H1 (cell line): ENCODE data around the gene ABHD6. TPM values are rescaled to one million over a fixed set of nuclear protein-coding genes. Genes with fewer than 3 reads are reported as not detected.
"Not testable (repeated sequence)": the region's sequence is repeated elsewhere in the genome, so short reads cannot be mapped to it uniquely, and the experiment has no call there.

Experiments
- CTCF ChIA-PET: fragments of 300-600 bp; sonication (Branson Sonifier 250); formaldehyde crosslinking; loops from one replicate; lab custom pipeline; 2021; ENCODE audit not compliant: partially characterized antibody; lab: Charles Lee
- POLR2A ChIA-PET: fragments of 300-600 bp; sonication (Branson Sonifier 250); formaldehyde crosslinking; loops from one replicate; lab custom pipeline; 2021; ENCODE audit warnings: inconsistent platforms; ENCODE audit not compliant: partially characterized antibody; lab: Charles Lee
- DNase-seq, 2 experiments: peaks; one replicate each; pipeline versions ENCODE4 v3.0.0 to v3.0.0-alpha.2; 2010 to 2022; ENCODE audit warnings: low spot score in 2 of 2, low read depth in 1 of 2, mixed read lengths in 1 of 2
- FAIRE-seq: peaks from 2 replicates; lab custom pipeline; 2011; peaks lifted over from hg19 to GRCh38; lab: Jason Lieb, UNC
- H2AFZ ChIP-seq: 2 replicates; pipeline ENCODE4 v1.8.1; 2012; ENCODE audit warnings: low read length, inconsistent platforms
- H2AK5ac ChIP-seq: 2 replicates; pipeline ENCODE4 v1.6.1; 2013; ENCODE audit warnings: low read depth, low read length
- H2BK120ac ChIP-seq: replicated peaks from 2 replicates; pipeline ENCODE3; 2013; ENCODE audit warnings: low read depth, low read length, inconsistent platforms
- H2BK12ac ChIP-seq: 2 replicates; pipeline ENCODE4 v1.6.1; 2013; ENCODE audit warnings: low read depth, low read length
- H2BK15ac ChIP-seq: 2 replicates; pipeline ENCODE4 v1.6.1; 2013; ENCODE audit warnings: low read length
- H2BK20ac ChIP-seq: 2 replicates; pipeline ENCODE4 v1.6.1; 2013; ENCODE audit warnings: low read length
- H2BK5ac ChIP-seq: 2 replicates; pipeline ENCODE4 v1.6.1; 2013; ENCODE audit warnings: low read depth, low read length
- H3K14ac ChIP-seq: 2 replicates; pipeline ENCODE4 v1.6.1; 2013; ENCODE audit warnings: inconsistent platforms; ENCODE audit not compliant: insufficient read length
- H3K18ac ChIP-seq: 2 replicates; pipeline ENCODE4 v1.6.1; 2013; ENCODE audit warnings: low read length; ENCODE audit errors: extremely low read depth
- H3K23ac ChIP-seq: 2 replicates; pipeline ENCODE4 v1.6.1; 2013; ENCODE audit warnings: inconsistent platforms; ENCODE audit not compliant: insufficient read length
- H3K23me2 ChIP-seq: 2 replicates; pipeline ENCODE4 v1.6.1; 2013; ENCODE audit warnings: low read depth, low read length
- H3K27ac ChIP-seq: 2 replicates; pipeline ENCODE4 v1.6.1; 2011; ENCODE audit warnings: low read depth, low read length, inconsistent platforms
- H3K27me3 ChIP-seq, 4 experiments: replicated peaks in 1 of 4; 1 replicate in 1 of 4; 2 replicates in 3 of 4; pipeline versions ENCODE4 v1.6.1 to v1.8.1; 2011 to 2013; ENCODE audit warnings: low read length in 3 of 4, mild to moderate bottlenecking in 3 of 4, inconsistent platforms in 2 of 4, mixed read lengths in 2 of 4, moderate library complexity in 1 of 4; ENCODE audit not compliant: control insufficient read depth in 3 of 4, insufficient read depth in 3 of 4; ENCODE audit errors: extremely low read depth in 1 of 4
- H3K36me3 ChIP-seq, 4 experiments: 2 replicates each; pipeline versions ENCODE4 v1.6.1 to v1.8.1; 2011 to 2013; ENCODE audit warnings: mild to moderate bottlenecking in 4 of 4, low read length in 3 of 4, moderate library complexity in 2 of 4, control low read depth in 1 of 4, inconsistent platforms in 1 of 4; ENCODE audit not compliant: insufficient read depth in 4 of 4, control insufficient read depth in 2 of 4
- H3K4ac ChIP-seq: replicated peaks from 2 replicates; pipeline ENCODE3; 2013; ENCODE audit warnings: low read length, low read depth, mixed read lengths, inconsistent platforms; ENCODE audit not compliant: insufficient read length
- H3K4me1 ChIP-seq, 4 experiments: replicated peaks in 1 of 4; 1 replicate in 1 of 4; 2 replicates in 3 of 4; pipeline versions ENCODE4 v1.6.1 to v1.8.1; 2011 to 2013; ENCODE audit warnings: low read length in 3 of 4, inconsistent platforms in 2 of 4, mixed read lengths in 1 of 4; ENCODE audit not compliant: insufficient read depth in 4 of 4, control insufficient read depth in 3 of 4
- H3K4me2 ChIP-seq, 2 experiments: 2 replicates each; pipeline versions ENCODE4 v1.6.1 to v1.8.1; 2011 to 2013; ENCODE audit warnings: low read depth in 2 of 2, low read length in 2 of 2, control low read depth in 1 of 2, inconsistent platforms in 1 of 2, mild to moderate bottlenecking in 1 of 2; ENCODE audit not compliant: insufficient read depth in 1 of 2
- H3K4me3 ChIP-seq, 4 experiments: fragments of 200-600, 300-600 bp in 1 of 4; sonication (generic), shearing (Covaris generic), sonication (Bioruptor Twin) in 1 of 4; 2 replicates each; pipeline versions ENCODE4 v1.5.1 to v1.8.1; 2011 to 2016; ENCODE audit warnings: low read length in 4 of 4, low read depth in 3 of 4, control low read depth in 2 of 4, inconsistent platforms in 2 of 4, mild to moderate bottlenecking in 2 of 4, mixed read lengths in 1 of 4, moderate library complexity in 1 of 4; ENCODE audit not compliant: insufficient read depth in 2 of 4; ENCODE audit errors: extremely low read depth in 1 of 4
- H3K56ac ChIP-seq: replicated peaks from 2 replicates; pipeline ENCODE3; 2013; ENCODE audit warnings: low read depth, mild to moderate bottlenecking, mixed read lengths, low read length, inconsistent platforms; ENCODE audit not compliant: insufficient read length
- H3K79me1 ChIP-seq: 2 replicates; pipeline ENCODE4 v1.6.1; 2013; ENCODE audit warnings: low read depth, low read length, control low read depth
- H3K79me2 ChIP-seq, 2 experiments: 2 replicates each; pipeline versions ENCODE4 v1.6.1 to v1.8.1; 2012 to 2013; ENCODE audit warnings: low read length in 2 of 2, mild to moderate bottlenecking in 2 of 2, inconsistent platforms in 1 of 2; ENCODE audit not compliant: insufficient read depth in 2 of 2, control insufficient read depth in 1 of 2
- H3K9ac ChIP-seq, 4 experiments: replicated peaks in 1 of 4; 1 replicate in 1 of 4; 2 replicates in 3 of 4; pipeline versions ENCODE4 v1.6.1 to v1.8.1; 2011 to 2013; ENCODE audit warnings: low read depth in 3 of 4, low read length in 3 of 4, control low read depth in 2 of 4, mild to moderate bottlenecking in 2 of 4, moderate library complexity in 2 of 4, inconsistent platforms in 1 of 4; ENCODE audit errors: extremely low read depth in 1 of 4
- H3K9me3 ChIP-seq, 2 experiments: 2 replicates each; pipeline versions ENCODE4 v1.6.1 to v1.8.1; 2012 to 2013; ENCODE audit warnings: mild to moderate bottlenecking in 2 of 2, moderate library complexity in 2 of 2, control low read depth in 1 of 2, inconsistent platforms in 1 of 2, low read depth in 1 of 2, low read length in 1 of 2, mixed read lengths in 1 of 2; ENCODE audit not compliant: insufficient read depth in 2 of 2
- H4K20me1 ChIP-seq, 2 experiments: replicated peaks in 1 of 2; 2 replicates each; pipeline versions ENCODE3 to v1.8.1; 2011 to 2013; ENCODE audit warnings: inconsistent platforms in 2 of 2, low read length in 2 of 2, mild to moderate bottlenecking in 1 of 2; ENCODE audit not compliant: insufficient read depth in 2 of 2, control insufficient read depth in 1 of 2
- H4K5ac ChIP-seq: 2 replicates; pipeline ENCODE4 v1.6.1; 2013; ENCODE audit warnings: low read length, low read depth, mixed read lengths, inconsistent platforms; ENCODE audit not compliant: insufficient read length
- H4K8ac ChIP-seq: 2 replicates; pipeline ENCODE4 v1.8.0; 2013; ENCODE audit warnings: mild to moderate bottlenecking, moderate library complexity, low read length, inconsistent platforms; ENCODE audit not compliant: insufficient read depth; ENCODE audit errors: extremely low read depth
- H4K91ac ChIP-seq: replicated peaks from 2 replicates; pipeline ENCODE3; 2013; ENCODE audit warnings: low read length, mixed read lengths, inconsistent platforms; ENCODE audit not compliant: insufficient read length
- ATF3 ChIP-seq: IDR thresholded peaks from 2 replicates; pipeline ENCODE4 v1.6.1; 2011; ENCODE audit warnings: low read depth, mild to moderate bottlenecking, low read length; ENCODE audit not compliant: insufficient read depth
- WGBS, 2 experiments: shearing (Covaris generic) in 1 of 2; methylation state at CpG; one replicate each; pipeline versions ENCODE4 v1.1.6 to v1.1.7; 2013 to 2015; ENCODE audit warnings: low lambda C conversion rate in 2 of 2, mixed read lengths in 2 of 2, inconsistent platforms in 1 of 2, low coverage in 1 of 2, missing lambda C conversion rate in 1 of 2; ENCODE audit not compliant: insufficient replicate concordance in 2 of 2, insufficient coverage in 1 of 2, insufficient read length in 1 of 2; ENCODE audit errors: extremely low coverage in 1 of 2, missing lambda C conversion rate in 1 of 2; 5-methylcytosine and 5-hydroxymethylcytosine counted together
- polyA plus RNA-seq, 7 experiments: library from polyadenylated mRNA; depleted of rRNA in 3 of 7; stranded (reverse) in 5 of 7; unstranded in 2 of 7; fragments of >200 nt in 5 of 7; fragments of 200-250 nt in 2 of 7; gene quantifications; 1 replicate in 5 of 7; 2 replicates in 1 of 7; 4 replicates in 1 of 7; pipeline versions ENCODE4 v1.2.1 to v1.2.3, GENCODE V29; 2011 to 2013; ENCODE audit warnings: missing spikeins in 2 of 7, mixed read lengths in 2 of 7
- total RNA-seq: library from RNA; stranded (reverse); fragmentation: NEBNext Ultra II Directional; extraction: Animal tissue kit (Norgen Biotek cat#: 25700); gene quantifications from 2 replicates; pipeline ENCODE4 v1.2.1, GENCODE V29; 2021

Gene ABHD6
- total and polyA plus RNA-seq, 2 of the 8 experiments (the other 6 are each of a cell fraction or from before 2014, with no cell fraction given) = 5.9 to 6.6 TPM

- no peak for TF ChIP-seq ATF3
- TF ChIP-seq, all 59 proteins: peak for 0
These were observed 13.7 kb upstream of the ABHD6 start (continued) for GRCh38 chr3:58223855-58224254.

- not testable (repeated sequence) for DNase-seq, H2AK5ac ChIP-seq, H3K4me2 ChIP-seq, H2BK120ac ChIP-seq, FAIRE-seq, H3K27ac ChIP-seq, H3K79me1 ChIP-seq, H3K4ac ChIP-seq, H2BK5ac ChIP-seq, H3K14ac ChIP-seq, H3K9ac ChIP-seq, H3K18ac ChIP-seq, H4K5ac ChIP-seq, H3K56ac ChIP-seq, H3K4me3 ChIP-seq, H2BK12ac ChIP-seq, H3K4me1 ChIP-seq, H2BK20ac ChIP-seq, H3K23me2 ChIP-seq, H2BK15ac ChIP-seq, H3K23ac ChIP-seq, H2AFZ ChIP-seq, H3K79me2 ChIP-seq, H4K8ac ChIP-seq, H3K27me3 ChIP-seq, H3K9me3 ChIP-seq, H4K20me1 ChIP-seq, H3K36me3 ChIP-seq, H4K91ac ChIP-seq
- WGBS, 2 experiments = 94% methylated on average over 3 of the region's 3 CpGs; no CpG with 5 or more reads in 1 of the 2 experiments
- CTCF ChIA-PET = interaction anchor here (0.9 to 1.4 kb wide), 4 partner anchors 8 to 24 kb away, joined by 3 to 7 read pairs (median 4); no protein-coding TSS in a partner anchor
- POLR2A ChIA-PET = interaction anchor here (1.3 kb wide), 1 partner anchor 14 kb away, joined by 3 read pairs; no protein-coding TSS in a partner anchor
These were observed 9.7 kb upstream of the ABHD6 start for GRCh38 chr3:58227933-58228332.
